ENCODE data around the gene NXN. TPM values are rescaled to one million over a fixed set of nuclear protein-coding genes. Genes with fewer than 3 reads are reported as not detected.
"Not testable (repeated sequence)": the region's sequence is repeated elsewhere in the genome, so short reads cannot be mapped to it uniquely, and the experiment has no call there.

Gene NXN
- total RNA-seq, 1 donor from 2014 or later = 30.8 TPM

GRCh38 chr17:917391-917811, 62.2 kb downstream of the NXN start:
- no peak for ATAC-seq

GRCh38 chr17:916315-916714, 63.3 kb downstream of the NXN start:
- ATAC-seq = no peak

GRCh38 chr17:915538-916201, 63.9 kb downstream of the NXN start:
- peak; percentile 62 for ATAC-seq

- ATAC-seq = no peak
Observed at GRCh38 chr17:914561-914960, 65.0 kb downstream of the NXN start.

- ATAC-seq = no peak
Observed at GRCh38 chr17:913207-913606, 66.4 kb downstream of the NXN start.

GRCh38 chr17:909642-910323, 69.8 kb downstream of the NXN start:
- no peak for ATAC-seq

- ATAC-seq = no peak
Observed at GRCh38 chr17:907725-908124, 71.9 kb downstream of the NXN start.

GRCh38 chr17:905708-906107, 73.9 kb downstream of the NXN start:
- not testable (repeated sequence) for ATAC-seq

GRCh38 chr17:903691-904481, 75.7 kb downstream of the NXN start:
- ATAC-seq = peak; percentile 80

GRCh38 chr17:902463-902862, 77.1 kb downstream of the NXN start:
- ATAC-seq = peak; percentile 25

GRCh38 chr17:901964-902363, 77.6 kb downstream of the NXN start:
- no peak for ATAC-seq

- ATAC-seq = no peak
Observed at GRCh38 chr17:901191-901950, 78.2 kb downstream of the NXN start.

GRCh38 chr17:900336-900934, 79.1 kb downstream of the NXN start:
- no peak for ATAC-seq

GRCh38 chr17:897970-898619, 81.5 kb downstream of the NXN start:
- no peak for ATAC-seq

- ATAC-seq = peak; percentile 48
Observed at GRCh38 chr17:896953-897661, 82.5 kb downstream of the NXN start.

GRCh38 chr17:896454-896853, 83.1 kb downstream of the NXN start:
- no peak for ATAC-seq

GRCh38 chr17:892958-893357, 86.6 kb downstream of the NXN start:
- ATAC-seq = peak; percentile 36

GRCh38 chr17:888998-889441, 90.6 kb downstream of the NXN start:
- no peak for ATAC-seq

GRCh38 chr17:887551-888209, 91.9 kb downstream of the NXN start:
- ATAC-seq = no peak

- no peak for ATAC-seq
Observed at GRCh38 chr17:885971-886571, 93.5 kb downstream of the NXN start.

All from esophagus mucosa (tissue), 1 donor.